Islet precursor cell (in vitro differentiated cells): ENCODE results near the gene SYNDIG1.

Source experiments
- DNase-seq: peaks from one replicate; pipeline ENCODE4 v3.0.0-alpha.2; 2018

SYNDIG1 gene

GRCh38 chr20:24640276-24640675 lies 170.8 kb downstream of the SYNDIG1 start:
- peak; percentile 7 for DNase-seq

- DNase-seq = peak; percentile 11
Measured at GRCh38 chr20:24640686-24641085, 171.3 kb downstream of the SYNDIG1 start.

GRCh38 chr20:24643731-24644626 lies 174.6 kb downstream of the SYNDIG1 start:
- peak; percentile 6 for DNase-seq

GRCh38 chr20:24646321-24646720 lies 176.9 kb downstream of the SYNDIG1 start:
- DNase-seq = peak; percentile 35

GRCh38 chr20:24647713-24648112 lies 178.3 kb downstream of the SYNDIG1 start:
- DNase-seq = no peak

- DNase-seq = peak; percentile 36
Measured at GRCh38 chr20:24648481-24648880, 179.1 kb downstream of the SYNDIG1 start.

GRCh38 chr20:24648919-24649318 lies 179.5 kb downstream of the SYNDIG1 start:
- DNase-seq = no peak

- DNase-seq = no peak
Measured at GRCh38 chr20:24649787-24650490, 180.5 kb downstream of the SYNDIG1 start.

- no peak for DNase-seq
Measured at GRCh38 chr20:24651171-24651975, 181.9 kb downstream of the SYNDIG1 start.

GRCh38 chr20:24651976-24652345 lies 182.5 kb downstream of the SYNDIG1 start:
- DNase-seq = no peak

GRCh38 chr20:24653306-24653705 lies 183.9 kb downstream of the SYNDIG1 start:
- DNase-seq = peak; percentile 72

- no peak for DNase-seq
Measured at GRCh38 chr20:24654425-24654824, 185.0 kb downstream of the SYNDIG1 start.

- DNase-seq = no peak
Measured at GRCh38 chr20:24656391-24656790, 187.0 kb downstream of the SYNDIG1 start.

- no peak for DNase-seq
Measured at GRCh38 chr20:24657196-24657595, 187.8 kb downstream of the SYNDIG1 start.

- DNase-seq = no peak
Measured at GRCh38 chr20:24657878-24658620, 188.6 kb downstream of the SYNDIG1 start.

- no peak for DNase-seq
Measured at GRCh38 chr20:24658920-24659660, 189.7 kb downstream of the SYNDIG1 start.

- no peak for DNase-seq
Measured at GRCh38 chr20:24659835-24660234, 190.4 kb downstream of the SYNDIG1 start.

- no peak for DNase-seq
Measured at GRCh38 chr20:24660651-24661050, 191.2 kb downstream of the SYNDIG1 start.

- no peak for DNase-seq
Measured at GRCh38 chr20:24661255-24661654, 191.8 kb downstream of the SYNDIG1 start.

GRCh38 chr20:24662322-24662721 lies 192.9 kb downstream of the SYNDIG1 start:
- DNase-seq = no peak

- no peak for DNase-seq
Measured at GRCh38 chr20:24662752-24663365, 193.4 kb downstream of the SYNDIG1 start.
